ENCODE data around the gene ADCY9. TPM values are rescaled to one million over a fixed set of nuclear protein-coding genes. Genes with fewer than 3 reads are reported as not detected.
A peak's percentile ranks its signal among the peaks of the same experiment; 100 is the strongest.

Gene ADCY9
- total RNA-seq, 1 experiment from 2014 or later, result 10.5 TPM

- POLR2A ChIA-PET (ENCODE audit: unreplicated experiment), result no interaction called here
- H3K27ac ChIP-seq, result no peak overlapping the region
- H4K20me1 ChIP-seq (ENCODE audit: insufficient read depth), result no peaks in the 10 kb centered on the region
- no peaks in the 10 kb centered on the region for H3K79me2 ChIP-seq (ENCODE audit: low read depth)
- peaks cover 11% of the 10 kb centered on the region for H3K4me1 ChIP-seq (replicated peaks; ENCODE audit: insufficient read depth)
- BruUV-seq (replicated peaks), result no TSS peak
- H3K27me3 ChIP-seq (ENCODE audit: insufficient read depth, low read depth), result no peaks in the 10 kb centered on the region
- no peak for DNase-seq
- H3K4me2 ChIP-seq, result no peak overlapping the region
- intact Hi-C loops (cut with micrococcal nuclease; ENCODE audit: unreplicated experiment), result loop anchor here (5.0 kb wide), 1 partner anchor 126 kb away; no protein-coding TSS in a partner anchor
- H2AFZ ChIP-seq, result no peak overlapping the region
- no peaks in the 10 kb centered on the region for H3K9me2 ChIP-seq (ENCODE audit: insufficient read depth)
- no peak overlapping the region for H3K4me3 ChIP-seq
- CTCF ChIA-PET, result no interaction called here
- H3K36me3 ChIP-seq (ENCODE audit: low read depth), result no peaks in the 10 kb centered on the region
- no peak for TF ChIP-seq EZH2 (IDR thresholded peaks at IDR 0.05; ENCODE audit: low read depth)
- TF ChIP-seq CTCF (conservative IDR thresholded peaks at IDR 0.05), result no peak
- no peaks in the 10 kb centered on the region for H3K9me3 ChIP-seq (ENCODE audit: insufficient read depth, low read depth)
- H3F3A ChIP-seq (ENCODE audit: insufficient read depth, low read depth), result peaks cover 11% of the 10 kb centered on the region; the same call in 1 of the 2 replicates
Observed at GRCh38 chr16:4138713-4139112, 22.5 kb upstream of the ADCY9 start.

GRCh38 chr16:4137438-4137837 is 21.2 kb upstream of the ADCY9 start:
- no peaks in the 10 kb centered on the region for H3K9me2 ChIP-seq (ENCODE audit: insufficient read depth)
- H3K4me1 ChIP-seq (replicated peaks; ENCODE audit: insufficient read depth), result peaks cover 11% of the 10 kb centered on the region
- H3K4me2 ChIP-seq, result no peak overlapping the region
- no peak overlapping the region for H3K4me3 ChIP-seq
- POLR2A ChIA-PET (ENCODE audit: unreplicated experiment), result no interaction called here
- H4K20me1 ChIP-seq (ENCODE audit: insufficient read depth), result no peaks in the 10 kb centered on the region
- TF ChIP-seq CTCF (conservative IDR thresholded peaks at IDR 0.05) (no peak), EZH2 (IDR thresholded peaks at IDR 0.05; ENCODE audit: low read depth) (no peak)
- H3K27me3 ChIP-seq (ENCODE audit: insufficient read depth, low read depth), result no peaks in the 10 kb centered on the region
- CTCF ChIA-PET, result no interaction called here
- TSS peak; percentile 87 for BruUV-seq (replicated peaks)
- peak overlapping the region; percentile 84 for H3K27ac ChIP-seq
- intact Hi-C loops (cut with micrococcal nuclease; ENCODE audit: unreplicated experiment), result loop anchor here (2.0 to 5.0 kb wide), 2 partner anchors 39 to 125 kb away; no protein-coding TSS in a partner anchor
- no peak overlapping the region for H2AFZ ChIP-seq
- DNase-seq, result no peak
- no peaks in the 10 kb centered on the region for H3K79me2 ChIP-seq (ENCODE audit: low read depth)
- peaks cover 11% of the 10 kb centered on the region; the same call in 1 of the 2 replicates for H3F3A ChIP-seq (ENCODE audit: insufficient read depth, low read depth)
- no peaks in the 10 kb centered on the region for H3K9me3 ChIP-seq (ENCODE audit: insufficient read depth, low read depth)
- H3K36me3 ChIP-seq (ENCODE audit: low read depth), result no peaks in the 10 kb centered on the region

DNA sequence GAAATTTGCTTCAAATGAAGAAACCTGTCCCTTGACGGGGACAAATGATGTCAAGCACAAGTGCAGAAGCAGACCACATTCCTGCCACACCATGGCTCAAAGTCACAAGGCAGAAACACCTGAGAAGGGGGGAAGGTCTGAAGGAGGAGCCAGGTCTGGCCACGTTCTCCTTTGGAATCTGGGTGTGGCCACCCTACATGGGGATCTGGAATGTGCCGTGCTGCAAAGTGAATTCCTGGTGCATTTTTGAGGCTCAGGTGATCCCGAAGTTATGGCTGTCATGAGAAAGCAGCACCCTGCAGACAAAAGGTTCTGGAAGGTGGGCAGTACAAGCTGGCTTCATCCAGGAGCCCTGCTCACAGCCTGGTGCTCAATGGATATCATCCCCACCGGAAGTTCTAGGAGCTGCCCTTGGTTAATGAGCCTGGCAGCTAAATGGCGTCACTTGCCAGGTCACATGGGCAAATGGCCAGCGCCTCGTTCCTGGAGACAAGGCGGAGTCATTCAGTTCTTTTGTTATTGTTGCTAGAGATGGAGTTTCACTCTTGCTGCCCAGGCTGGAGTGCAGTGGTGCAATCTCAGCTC is 20.1 kb upstream of the ADCY9 start:
- CTCF ChIA-PET, result interaction anchor here (2.0 kb wide), 1 partner anchor 117 kb away, joined by 9 read pairs; no protein-coding TSS in a partner anchor
- Histone ChIP-seq H3K4me3 (peak overlapping the region; percentile 9; the same call in 1 of the 2 replicates), H3K9me3 (ENCODE audit: insufficient read depth, low read depth) (no peaks in the 10 kb centered on the region), H3K4me2 (peak overlapping the region; percentile 65), H2AFZ (peak overlapping the region; percentile 73), H3K27ac (peak overlapping the region; percentile 84), H3K4me1 (replicated peaks; ENCODE audit: insufficient read depth) (peaks cover 11% of the 10 kb centered on the region), H3K27me3 (ENCODE audit: insufficient read depth, low read depth) (no peaks in the 10 kb centered on the region), H3F3A (ENCODE audit: insufficient read depth, low read depth) (peaks cover 11% of the 10 kb centered on the region; the same call in 1 of the 2 replicates), H3K9me2 (ENCODE audit: insufficient read depth) (no peaks in the 10 kb centered on the region), H3K79me2 (ENCODE audit: low read depth) (no peaks in the 10 kb centered on the region), H3K36me3 (ENCODE audit: low read depth) (no peaks in the 10 kb centered on the region), H4K20me1 (ENCODE audit: insufficient read depth) (no peaks in the 10 kb centered on the region)
- peak; percentile 95 to 97 for DNase-seq
- no TSS peak for BruUV-seq (replicated peaks)
- intact Hi-C loops (cut with micrococcal nuclease; ENCODE audit: unreplicated experiment), result loop anchor here (1.0 to 5.0 kb wide), 4 partner anchors 40 to 124 kb away; no protein-coding TSS in a partner anchor
- TF ChIP-seq CTCF (conservative IDR thresholded peaks at IDR 0.05), result no peak; the same call in 1 of the 2 replicates
- TF ChIP-seq EZH2 (IDR thresholded peaks at IDR 0.05; ENCODE audit: low read depth), result no peak
- POLR2A ChIA-PET (ENCODE audit: unreplicated experiment), result interaction anchor here (0.6 to 0.7 kb wide), 5 partner anchors 10 to 136 kb away, joined by 4 to 7 read pairs (median 5); no protein-coding TSS in a partner anchor

Data from PC-9 (cell line).